Esophagus squamous epithelium (tissue), 4 donors: ENCODE measurements around the gene VPS33A.

ENCODE experiments used
- POLR2A ChIP-seq, 4 donors: fragments of 450-650 bp; IDR thresholded peaks; one replicate each; pipeline ENCODE4 v1.6.1; 2017; ENCODE audit warnings: antibody characterized with exemption in 4 of 4, mild to moderate bottlenecking in 4 of 4, moderate library complexity in 3 of 4
- TF ChIP-seq, protein P1 (sequence below), 6 experiments: fragments of 450-650 bp in 4 of 6; fragments of 200-600 bp in 2 of 6; sonication (generic) in 2 of 6; IDR thresholded peaks; one replicate each; pipeline ENCODE4 v1.5.1; 2016 to 2019; ENCODE audit warnings: antibody characterized with exemption in 6 of 6, mild to moderate bottlenecking in 4 of 6, moderate library complexity in 4 of 6

DNA sequence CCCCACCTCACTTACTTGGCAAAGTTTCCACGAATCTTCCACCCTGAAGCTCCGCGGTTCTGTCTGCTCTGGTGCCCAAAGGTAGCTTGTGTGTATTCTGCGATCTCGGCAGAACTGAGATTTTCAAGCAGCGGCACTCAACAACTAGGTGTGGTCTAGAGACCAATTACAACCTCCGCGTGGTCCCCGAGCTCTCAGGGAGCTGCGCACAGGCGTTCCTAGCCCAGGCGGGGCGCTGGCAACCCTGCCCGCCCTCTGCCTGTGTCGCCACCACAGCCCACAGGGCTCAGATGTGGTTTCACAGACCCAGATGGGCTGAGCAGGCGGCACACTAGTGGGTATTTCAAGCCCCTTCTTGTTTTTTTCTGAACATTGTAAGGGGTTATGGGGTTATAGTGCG lies 39.0 kb downstream of the VPS33A start:
- TF ChIP-seq, protein P1, sequence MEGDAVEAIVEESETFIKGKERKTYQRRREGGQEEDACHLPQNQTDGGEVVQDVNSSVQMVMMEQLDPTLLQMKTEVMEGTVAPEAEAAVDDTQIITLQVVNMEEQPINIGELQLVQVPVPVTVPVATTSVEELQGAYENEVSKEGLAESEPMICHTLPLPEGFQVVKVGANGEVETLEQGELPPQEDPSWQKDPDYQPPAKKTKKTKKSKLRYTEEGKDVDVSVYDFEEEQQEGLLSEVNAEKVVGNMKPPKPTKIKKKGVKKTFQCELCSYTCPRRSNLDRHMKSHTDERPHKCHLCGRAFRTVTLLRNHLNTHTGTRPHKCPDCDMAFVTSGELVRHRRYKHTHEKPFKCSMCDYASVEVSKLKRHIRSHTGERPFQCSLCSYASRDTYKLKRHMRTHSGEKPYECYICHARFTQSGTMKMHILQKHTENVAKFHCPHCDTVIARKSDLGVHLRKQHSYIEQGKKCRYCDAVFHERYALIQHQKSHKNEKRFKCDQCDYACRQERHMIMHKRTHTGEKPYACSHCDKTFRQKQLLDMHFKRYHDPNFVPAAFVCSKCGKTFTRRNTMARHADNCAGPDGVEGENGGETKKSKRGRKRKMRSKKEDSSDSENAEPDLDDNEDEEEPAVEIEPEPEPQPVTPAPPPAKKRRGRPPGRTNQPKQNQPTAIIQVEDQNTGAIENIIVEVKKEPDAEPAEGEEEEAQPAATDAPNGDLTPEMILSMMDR (IDR thresholded peaks at IDR 0.05), result no peak
- TF ChIP-seq POLR2A (IDR thresholded peaks at IDR 0.05), result no peak
